ENCODE measurements around the gene APOA4.

DNA sequence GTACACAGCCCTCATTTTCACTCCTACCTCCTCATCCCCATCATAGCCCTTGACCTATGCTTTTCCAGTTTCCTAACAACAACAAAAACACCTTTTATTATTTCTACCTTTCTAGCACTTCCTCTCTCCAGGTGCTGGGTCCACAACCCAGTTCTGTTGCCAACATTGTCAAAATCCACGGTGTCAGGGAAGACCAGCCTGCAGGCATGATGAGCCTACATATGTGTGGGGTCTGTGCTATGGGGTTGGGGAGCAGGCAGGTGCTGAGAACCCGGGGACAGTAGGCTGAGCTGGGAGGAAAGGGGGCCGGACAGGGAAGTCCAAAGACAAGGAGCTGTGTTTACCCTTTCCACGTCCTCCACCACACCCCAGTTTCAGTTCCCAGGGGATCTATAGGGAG lies 34.6 kb downstream of the APOA4 start:
- TF ChIP-seq, protein P1, sequence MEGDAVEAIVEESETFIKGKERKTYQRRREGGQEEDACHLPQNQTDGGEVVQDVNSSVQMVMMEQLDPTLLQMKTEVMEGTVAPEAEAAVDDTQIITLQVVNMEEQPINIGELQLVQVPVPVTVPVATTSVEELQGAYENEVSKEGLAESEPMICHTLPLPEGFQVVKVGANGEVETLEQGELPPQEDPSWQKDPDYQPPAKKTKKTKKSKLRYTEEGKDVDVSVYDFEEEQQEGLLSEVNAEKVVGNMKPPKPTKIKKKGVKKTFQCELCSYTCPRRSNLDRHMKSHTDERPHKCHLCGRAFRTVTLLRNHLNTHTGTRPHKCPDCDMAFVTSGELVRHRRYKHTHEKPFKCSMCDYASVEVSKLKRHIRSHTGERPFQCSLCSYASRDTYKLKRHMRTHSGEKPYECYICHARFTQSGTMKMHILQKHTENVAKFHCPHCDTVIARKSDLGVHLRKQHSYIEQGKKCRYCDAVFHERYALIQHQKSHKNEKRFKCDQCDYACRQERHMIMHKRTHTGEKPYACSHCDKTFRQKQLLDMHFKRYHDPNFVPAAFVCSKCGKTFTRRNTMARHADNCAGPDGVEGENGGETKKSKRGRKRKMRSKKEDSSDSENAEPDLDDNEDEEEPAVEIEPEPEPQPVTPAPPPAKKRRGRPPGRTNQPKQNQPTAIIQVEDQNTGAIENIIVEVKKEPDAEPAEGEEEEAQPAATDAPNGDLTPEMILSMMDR (IDR thresholded peaks at IDR 0.05) = no peak
- TF ChIP-seq POLR2A (IDR thresholded peaks at IDR 0.05) = no peak

Data from lower leg skin (tissue), 3 donors.